GM18858 (cell line): ENCODE measurements around the gene AZI2.

Experiments used
- ATAC-seq: cut with Tn5 transposase; IDR thresholded peaks from one replicate; pipeline ENCODE4 v1.9.1; 2021; ENCODE audit not compliant: unreplicated experiment

The AZI2 gene, protein sequence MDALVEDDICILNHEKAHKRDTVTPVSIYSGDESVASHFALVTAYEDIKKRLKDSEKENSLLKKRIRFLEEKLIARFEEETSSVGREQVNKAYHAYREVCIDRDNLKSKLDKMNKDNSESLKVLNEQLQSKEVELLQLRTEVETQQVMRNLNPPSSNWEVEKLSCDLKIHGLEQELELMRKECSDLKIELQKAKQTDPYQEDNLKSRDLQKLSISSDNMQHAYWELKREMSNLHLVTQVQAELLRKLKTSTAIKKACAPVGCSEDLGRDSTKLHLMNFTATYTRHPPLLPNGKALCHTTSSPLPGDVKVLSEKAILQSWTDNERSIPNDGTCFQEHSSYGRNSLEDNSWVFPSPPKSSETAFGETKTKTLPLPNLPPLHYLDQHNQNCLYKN

DNA sequence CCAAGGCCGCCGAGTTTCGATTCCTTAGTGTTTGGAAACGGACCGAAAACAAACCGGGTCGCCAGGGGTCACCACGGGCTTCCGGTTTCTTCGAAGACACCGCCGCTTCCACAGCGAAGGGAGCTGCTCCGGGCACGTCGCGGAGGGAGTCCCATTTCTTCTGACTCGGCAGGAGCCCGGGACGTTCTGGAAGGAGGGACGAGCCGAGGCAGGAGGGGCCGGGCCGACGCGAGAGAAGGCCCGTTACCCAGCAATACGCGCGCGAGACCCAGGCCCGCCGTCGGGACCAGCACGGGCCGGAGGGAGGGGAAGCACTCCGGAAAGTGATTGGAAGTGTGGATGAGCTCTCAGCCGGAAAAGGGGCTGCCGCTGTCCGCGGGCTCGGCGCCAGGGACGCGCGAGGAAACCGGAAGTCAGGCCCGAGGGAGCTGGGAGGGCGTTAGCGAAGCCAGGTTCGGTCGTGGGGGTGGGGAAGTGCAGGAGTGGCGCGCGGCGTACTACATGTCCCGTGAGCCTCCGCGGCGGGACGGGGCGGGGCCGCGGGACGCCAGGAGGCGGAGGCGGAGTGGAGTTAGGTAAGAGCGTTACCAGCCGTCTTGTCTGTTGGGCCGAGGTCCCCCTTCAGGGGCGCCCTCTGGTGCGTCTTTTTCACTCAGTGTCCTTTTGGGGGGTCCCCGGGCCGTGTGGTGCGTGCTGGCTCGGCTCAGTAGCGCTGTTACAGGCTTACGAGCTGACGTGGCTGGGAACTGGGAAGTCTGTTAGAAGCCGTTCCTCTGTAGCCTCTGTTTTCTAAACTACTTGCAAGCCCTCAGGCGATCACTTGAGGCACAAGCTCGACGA is at the start of gene AZI2, which contains the start of gene ZCWPW2:
AZI2 (minus strand) TSS at position 196 of the 840 bp plus-strand sequence. CDS start 8,207 bp downstream, outside the sequence.
ZCWPW2 (plus strand) TSS at position 93 of the 840 bp plus-strand sequence. CDS start 64,348 bp downstream, outside the sequence.
- ATAC-seq: peak; percentile 85

DNA sequence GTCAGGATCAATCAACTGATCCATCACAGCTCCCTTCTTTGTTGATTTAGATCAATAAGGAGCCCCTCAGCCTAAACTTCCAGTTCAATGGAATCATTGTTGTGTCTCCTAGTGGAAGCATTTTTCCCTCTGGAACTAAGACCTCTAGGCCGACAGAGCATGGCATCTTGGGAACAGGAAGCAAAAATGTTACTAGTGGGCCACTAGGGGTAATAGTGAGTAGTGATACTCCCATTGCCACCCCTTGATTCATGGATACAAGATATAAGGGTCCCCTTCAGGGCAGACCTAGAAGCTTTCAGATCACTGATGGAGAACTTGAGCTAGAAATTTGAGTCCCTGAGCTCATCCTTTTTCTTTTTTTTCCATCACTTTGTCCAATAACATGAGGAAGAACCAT is 40.4 kb upstream of the AZI2 start:
- no peak for ATAC-seq

DNA sequence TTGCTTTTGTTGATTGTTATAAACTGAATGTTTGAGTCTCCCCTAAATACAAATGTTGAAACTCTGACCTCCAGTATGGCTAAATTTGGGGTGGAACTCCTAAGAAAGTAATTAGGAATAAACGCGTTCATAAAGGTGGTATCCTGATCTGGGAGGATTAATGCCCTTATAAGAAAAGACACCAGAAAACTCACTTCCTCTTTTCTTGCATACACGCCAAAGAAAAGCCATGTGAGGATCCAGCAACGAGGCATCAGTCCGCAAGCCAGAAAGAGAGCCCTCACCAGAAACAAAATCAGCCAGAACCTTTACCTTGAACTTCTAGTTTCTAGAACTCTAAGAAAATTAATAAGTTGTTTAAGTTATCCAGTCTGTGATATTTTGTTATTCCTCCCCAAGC is 37.4 kb upstream of the AZI2 start:
- no peak for ATAC-seq

DNA sequence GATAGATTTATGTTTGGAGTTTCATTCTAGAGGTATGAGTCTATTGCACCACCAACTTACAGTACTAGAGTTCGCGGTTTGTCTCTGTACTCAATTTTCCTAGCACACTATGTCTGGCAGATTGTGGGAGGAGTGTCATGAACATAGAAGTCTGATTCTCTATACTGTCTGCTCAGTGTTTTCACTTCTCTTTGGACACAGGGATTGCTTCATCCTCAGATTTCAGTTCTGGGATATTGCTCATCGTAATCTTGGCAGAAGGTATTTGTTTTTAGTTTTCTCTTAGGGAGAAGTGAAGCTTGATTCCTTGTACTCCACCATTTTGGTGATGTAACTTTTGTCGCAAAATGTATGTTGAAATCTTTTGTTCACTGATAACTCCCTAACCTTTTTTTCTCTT is 27.8 kb upstream of the AZI2 start:
- no peak for ATAC-seq

DNA sequence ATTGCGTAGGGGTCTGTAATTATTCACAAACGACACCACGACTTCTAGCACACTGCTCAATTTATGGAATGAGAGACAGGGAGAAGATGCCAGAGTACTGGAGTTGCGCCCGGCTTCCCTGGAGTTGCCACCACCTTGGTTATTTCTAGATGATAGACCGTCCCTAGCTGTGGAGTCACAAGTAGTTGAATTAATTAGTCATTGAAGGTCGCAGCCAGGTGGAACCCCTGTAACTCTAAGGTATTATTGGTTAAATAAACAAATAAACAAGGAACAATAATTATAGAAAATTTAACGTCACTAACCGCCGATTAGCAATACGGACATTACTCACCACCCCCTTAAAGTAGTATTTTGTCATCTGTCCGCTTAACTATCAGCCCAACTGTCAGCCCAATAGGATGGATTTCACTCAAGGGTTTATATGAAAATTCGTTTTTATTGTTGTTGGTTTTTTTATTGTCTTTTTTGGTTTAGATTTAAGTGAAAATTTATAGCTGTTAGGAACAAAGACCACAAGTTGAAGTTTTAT is 911 bp upstream of the AZI2 start:
- no peak for ATAC-seq

DNA sequence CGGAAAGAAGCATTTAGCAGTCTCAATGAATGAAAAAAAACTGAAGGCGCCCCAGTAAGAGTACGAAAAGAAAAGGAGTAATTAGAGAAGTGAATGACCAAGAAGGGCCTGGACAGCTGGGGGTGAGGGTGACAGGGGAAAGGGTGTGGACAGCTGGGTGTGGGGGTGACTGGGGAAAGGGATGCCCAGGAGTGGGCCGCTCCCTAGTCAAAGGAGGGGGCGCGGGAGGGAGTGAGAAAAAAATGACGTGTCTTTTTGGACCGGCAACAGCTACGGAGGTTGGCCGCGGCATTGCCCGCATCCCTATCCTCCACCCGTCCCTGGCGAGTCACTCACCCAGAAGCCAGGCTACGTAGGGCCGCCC is 377 bp downstream of the AZI2 start:
- no peak for ATAC-seq

DNA sequence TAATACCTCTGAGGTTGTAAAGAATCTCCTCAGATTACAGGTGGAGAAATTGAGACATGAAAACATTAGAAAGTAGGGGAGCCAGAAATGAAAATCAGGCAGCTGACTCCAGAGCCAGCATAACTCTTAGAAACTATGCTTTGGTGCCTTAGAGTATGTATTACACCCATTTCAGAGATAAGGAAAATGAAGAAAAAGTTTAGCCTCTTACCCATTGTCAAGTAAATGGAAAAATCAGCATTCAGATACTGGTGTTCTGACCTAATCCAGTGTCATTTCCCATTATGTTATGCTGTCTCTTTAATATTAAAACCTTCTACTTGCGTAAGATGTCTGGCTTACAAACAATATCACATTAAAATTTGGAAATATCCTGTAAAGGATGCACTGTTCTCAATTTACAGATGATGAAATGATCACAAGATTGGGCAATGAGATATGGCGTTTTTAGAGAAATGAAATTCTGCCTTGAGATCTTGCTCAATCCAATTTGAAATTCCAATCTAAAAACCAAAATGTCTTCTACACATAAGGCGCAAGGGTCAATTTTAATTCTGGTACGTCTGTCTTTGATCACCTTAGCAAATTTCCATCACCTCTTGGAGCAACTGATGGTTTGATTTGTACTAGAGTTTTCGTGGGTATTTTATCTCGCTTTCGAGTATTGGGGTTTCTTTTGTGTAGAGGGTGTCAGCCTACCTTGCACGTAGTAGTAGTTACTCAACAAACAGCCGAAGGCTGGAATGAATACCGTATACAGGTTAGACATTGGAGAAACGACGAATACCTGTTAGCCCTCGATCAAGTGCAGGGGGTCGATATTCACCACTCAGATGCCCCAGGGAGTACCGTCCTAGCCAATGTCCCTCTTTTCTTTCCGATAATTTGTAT is 1.0 kb downstream of the AZI2 start:
- no peak for ATAC-seq

DNA sequence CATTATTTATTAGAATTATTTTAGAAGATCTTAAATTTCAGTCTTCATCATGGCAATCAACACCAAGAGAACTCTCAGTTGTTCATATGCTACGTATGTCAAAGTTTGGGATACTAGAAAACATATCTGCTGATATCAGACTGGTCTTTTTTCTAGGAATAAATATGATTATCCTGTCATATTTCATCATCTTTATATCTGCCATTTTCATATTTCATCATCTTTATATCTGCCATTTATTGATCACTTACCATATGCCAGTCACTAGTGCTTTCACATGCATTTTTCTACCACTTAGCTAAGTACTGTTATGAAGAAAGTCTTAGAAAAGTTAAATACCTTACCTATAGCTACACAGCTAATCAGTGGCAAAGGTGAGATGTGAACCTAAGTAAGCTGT is 2.9 kb downstream of the AZI2 start:
- no peak for ATAC-seq

DNA sequence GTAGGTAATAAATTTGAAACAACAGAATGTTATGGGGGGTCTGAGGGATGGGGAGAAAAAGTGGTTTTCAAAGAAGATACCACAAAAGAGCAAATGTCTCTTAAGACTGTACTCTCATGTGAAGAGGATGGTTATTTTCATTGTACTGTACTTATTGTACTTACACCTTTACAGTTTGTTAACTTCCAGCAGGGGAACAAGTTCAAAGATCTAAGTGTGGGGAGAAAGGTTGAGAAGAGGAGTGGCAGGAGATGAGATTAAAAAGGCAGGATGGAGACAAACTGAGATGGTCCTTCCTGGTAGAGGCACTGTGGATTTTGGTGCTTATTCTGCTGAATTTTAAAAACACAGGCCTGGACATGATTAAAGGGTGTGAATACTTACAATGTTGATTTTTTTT is 5.5 kb downstream of the AZI2 start:
- no peak for ATAC-seq

DNA sequence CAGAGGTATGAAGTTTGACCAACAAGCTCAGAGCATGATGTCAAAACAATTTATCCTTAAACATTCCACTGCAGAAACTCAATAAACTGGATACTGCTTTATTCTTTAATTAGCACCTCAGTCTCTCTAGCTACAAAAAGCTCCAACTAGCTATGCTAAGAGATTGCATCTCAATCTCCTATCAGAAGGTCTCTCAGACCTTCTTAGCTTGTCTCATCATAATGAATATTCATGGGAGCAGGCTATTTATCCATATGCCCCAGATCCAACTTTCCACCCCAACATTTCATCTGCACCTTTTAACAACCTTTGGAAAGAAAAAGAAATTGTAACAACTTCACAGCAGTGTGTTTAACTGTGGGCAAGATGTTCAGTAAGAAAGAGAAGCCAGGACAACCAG is 11.4 kb downstream of the AZI2 start:
- no peak for ATAC-seq

DNA sequence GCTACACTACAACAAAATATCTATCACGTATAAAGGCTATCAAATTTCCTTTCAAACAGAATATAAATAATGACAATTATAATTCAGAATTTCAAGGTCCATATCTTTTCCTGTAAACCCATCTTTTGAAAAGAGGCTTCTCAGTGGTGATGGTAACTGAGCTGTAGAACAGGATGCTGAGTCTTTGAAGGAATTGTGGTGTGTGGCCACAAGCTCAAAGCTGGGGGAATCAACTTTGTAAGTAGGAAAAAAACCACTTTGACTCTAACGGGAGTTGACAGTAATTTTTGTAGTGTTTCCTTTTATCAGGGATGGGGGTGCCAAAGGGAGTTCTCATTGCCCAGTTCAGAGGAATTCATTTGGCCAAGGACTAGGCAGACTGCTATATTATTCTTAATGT is 13.4 kb downstream of the AZI2 start:
- ATAC-seq: no peak

DNA sequence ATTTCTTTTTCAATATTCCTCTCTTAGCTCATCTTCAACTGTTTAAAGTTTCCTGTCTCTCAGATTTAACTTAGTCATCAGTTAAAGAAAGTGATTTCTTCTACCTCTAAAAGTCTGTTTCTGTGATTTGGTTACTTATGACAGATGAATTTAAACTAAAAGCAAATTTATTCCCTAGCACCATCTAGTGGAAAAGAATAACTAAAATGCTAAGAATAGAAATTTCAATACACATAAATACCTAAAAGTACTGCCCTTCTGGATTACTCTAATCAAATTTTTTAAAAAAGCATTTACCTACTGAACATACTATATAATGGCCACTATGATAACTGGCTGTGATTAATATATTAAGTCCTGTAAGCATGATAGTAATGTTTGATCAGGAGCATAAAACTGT is 14.1 kb downstream of the AZI2 start:
- no peak for ATAC-seq

DNA sequence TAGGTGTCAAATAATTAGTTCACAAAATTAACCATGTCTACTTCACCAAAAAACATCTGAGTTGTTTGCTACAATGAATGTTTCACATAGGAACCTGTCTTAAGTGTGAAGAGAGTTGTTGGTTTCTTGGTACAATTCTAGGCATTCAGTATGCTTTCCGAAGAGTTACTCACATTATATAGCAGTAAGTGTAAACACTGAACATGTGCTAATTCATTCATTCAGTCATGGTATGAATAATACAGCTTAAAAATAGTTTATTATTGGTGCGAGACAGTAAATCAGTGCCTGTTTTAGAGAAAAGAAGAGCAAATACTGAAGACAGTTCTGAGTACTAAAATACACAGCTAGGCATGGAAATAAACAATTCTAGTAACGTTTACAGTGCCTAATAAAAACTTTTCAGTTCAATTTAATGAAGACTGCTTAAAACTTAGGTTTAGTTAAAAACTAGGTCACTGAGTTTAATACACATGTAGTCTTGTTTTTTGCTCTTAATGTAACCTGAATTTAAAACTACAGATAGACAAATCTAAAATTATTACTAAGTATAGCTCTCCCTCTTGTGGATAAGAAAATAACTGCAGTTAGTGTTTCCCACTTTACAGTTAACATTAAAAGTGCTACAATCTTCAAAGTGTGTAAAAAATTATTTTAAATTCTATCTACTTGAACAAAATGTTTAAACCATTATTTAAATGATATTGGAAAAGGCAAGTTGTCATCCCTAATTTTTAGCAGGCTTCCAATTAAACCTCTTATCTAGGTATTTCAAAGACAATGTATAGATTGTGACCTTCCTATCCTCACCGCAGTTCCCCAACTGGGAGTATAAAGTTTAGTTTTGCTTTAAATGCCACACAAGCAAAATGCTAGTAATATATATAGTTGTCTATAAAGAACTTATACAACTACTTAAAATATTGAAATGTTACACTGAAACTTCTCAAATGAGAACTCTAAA is 20.2 kb downstream of the AZI2 start:
- ATAC-seq: no peak

DNA sequence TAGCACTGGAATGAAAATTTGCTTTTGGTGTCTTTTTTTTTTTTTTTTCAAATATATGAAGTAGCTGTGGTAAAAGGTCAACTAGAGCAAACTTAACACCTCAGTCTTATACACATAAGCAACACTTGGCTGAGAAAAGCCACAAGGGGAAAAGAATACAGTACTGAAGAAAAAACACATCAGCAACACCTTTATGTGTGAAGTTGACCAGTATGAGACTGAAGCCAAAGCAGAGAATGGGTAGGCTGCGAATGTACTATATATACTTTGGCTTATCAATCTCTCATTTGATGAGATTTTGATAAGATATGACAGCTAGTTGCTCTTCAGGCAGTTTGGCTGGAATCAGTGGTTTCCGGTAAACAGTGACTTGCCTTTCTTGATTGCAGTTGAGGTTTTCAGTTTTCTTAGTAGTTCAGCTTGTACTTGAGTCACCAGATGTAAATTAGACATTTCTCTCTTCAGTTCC is 22.1 kb downstream of the AZI2 start:
- ATAC-seq: peak; percentile 78

DNA sequence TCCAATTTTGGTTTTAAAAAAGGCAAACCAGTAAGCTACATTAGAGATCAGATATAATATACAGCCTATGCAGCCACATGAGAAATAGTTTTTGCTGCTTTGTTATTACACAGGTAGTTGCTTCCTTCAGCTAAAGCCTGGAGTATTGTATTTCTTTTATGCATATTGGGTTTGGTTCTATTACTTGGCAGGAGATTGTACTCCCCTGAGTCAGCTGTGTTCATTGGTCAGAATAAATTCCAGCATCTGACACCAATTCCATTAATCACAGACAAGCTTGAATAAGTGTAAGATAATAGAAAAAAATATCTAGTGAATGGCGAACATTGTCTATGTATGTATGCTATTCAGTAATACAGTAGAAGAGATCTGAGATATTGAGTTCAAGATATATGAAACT is 26.2 kb downstream of the AZI2 start:
- ATAC-seq: no peak

DNA sequence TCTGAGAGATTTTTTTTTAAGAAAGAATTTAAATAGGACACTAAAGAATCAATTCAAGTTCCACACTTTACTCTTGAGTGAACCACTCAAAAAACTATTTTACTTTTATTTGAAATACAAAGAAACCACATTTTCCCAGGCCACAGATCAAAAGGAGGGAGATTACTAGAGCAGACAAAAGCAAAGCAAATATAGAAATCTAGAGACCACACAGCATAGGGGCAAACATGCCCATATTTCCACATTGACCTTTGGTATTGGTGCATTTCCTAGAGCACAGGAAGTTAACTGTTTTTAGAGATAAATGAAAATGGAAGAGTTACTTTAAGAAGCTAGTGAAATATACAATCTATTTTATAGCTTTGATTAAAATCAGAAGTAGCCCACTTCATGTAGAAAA is 27.6 kb downstream of the AZI2 start:
- no peak for ATAC-seq

DNA sequence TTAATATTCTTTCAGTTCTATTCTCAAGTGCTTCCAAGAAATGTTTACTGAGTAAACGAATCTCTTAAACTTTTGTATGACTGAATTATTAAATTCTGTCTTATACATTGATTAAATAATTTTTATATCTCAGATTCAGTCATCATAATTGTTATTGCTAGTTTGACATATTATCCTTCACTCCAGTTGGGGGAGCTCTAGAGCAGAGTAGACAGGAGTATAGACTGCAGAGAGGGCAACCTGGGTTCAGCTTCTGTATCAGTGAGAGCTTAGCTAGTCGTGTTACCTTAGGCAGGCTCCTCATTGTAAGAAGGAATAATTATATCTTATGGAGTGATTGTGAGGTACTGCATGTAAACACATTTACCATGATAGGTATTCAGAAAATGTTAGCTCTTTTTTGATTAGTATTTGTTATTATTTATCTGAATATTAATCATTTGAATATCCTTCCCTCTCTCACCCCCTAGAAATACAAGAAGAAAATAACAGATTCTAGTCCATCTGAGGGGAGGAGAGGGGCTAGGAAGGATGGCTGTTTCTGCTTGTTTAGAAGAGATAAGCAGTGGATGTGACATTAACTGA is 31.1 kb downstream of the AZI2 start:
- peak; percentile 84 for ATAC-seq

DNA sequence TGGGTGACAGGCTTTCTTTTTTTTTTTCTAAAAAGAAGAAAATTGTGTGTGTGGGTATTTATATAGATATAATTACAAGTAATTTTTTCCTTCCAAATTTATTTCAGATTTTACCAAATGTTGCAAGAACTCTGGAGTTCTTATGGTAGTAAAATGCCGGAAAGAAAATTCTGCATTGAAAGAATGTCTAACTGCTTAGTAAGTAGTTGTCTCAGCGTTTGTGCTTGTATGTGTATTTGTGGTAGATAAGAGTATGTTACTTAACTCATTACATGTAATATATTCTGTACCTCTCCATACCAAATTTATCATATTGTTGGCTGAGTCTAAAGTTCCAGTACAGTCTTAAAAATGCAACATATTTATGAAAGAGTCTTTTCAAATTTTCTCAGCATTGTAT is 32.4 kb downstream of the AZI2 start:
- no peak for ATAC-seq

DNA sequence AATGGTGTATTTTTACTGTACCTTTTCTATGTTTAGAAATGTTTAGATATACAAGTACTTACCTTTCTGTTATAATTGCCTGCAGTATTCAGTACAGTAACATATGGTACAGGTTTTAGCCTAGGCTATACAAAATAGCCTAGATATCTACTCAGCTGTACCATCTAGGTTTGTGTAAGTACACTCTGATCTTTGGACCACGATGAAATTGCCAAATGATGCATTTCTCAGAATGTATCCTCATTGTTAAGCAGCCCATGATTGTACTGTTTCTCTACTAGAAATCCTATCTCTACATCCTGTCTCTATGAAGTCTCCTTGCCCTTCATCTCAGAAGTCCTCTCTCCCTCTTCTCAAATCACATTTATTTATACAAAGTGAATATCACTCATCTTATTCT is 32.9 kb downstream of the AZI2 start:
- no peak for ATAC-seq
